ENCODE measurements around the gene ARMC8.

The ARMC8 gene

DNA sequence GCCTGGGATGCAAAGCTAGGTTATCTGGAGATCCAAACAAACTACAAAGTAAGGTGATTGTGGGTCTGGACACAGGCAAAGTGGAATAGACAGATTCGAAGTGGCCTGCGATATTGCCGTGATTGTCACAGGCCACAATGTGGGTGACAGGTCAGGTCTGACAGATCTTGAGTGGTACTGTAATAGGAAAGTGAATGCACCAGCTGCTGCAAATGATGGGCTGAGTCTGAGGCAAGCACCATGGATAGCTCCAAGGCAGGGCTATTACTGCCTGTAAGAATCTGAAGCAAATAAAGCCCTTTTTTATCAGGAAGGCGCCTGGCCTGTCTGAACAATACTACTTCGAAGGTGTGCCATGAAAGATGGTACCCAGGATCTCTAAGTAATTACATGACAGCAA is 10.0 kb downstream of the ARMC8 start:
- in situ Hi-C loops (cut with MboI; ENCODE audit: low sequenced_read_pairs), result no loop called here

DNA sequence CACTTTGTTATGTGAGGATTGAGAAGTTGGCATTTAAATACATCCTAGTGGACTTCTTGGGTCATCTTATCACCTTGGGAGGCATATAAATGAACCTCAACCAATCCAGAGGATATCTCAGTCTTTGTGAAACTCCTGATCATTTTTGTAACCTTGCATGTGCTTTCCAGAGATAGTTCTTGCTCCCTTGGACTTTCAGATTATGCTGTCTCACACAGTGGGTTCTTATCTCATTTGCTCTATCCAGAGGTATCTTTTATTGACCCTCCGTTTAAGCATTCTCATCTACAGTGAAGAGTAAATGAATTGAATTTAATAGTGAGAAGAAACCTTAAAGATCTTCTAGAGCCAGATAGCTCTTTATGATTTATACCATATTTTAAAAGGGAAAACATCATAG is 10.4 kb downstream of the ARMC8 start:
- in situ Hi-C loops (cut with MboI; ENCODE audit: low sequenced_read_pairs), result no loop called here

DNA sequence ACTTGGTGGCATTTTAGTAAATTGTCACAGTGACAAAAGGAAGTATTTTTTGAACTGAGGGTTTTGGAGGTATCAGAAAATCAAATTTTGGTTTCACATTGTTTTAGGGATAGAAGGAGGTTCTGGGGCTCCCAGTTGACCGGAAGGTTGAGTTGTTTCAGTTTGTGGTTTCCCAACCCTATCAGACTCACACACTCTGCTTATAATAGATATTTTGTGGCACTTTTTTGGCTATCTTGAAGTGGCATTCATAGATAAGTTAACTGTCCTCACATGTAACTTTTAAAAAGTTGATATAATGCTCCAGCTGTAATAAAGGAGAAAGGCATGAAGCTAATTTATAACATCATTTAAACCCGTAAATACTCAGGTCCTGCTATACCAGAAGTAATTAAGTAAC is 12.8 kb downstream of the ARMC8 start:
- in situ Hi-C loops (cut with MboI; ENCODE audit: low sequenced_read_pairs), result no loop called here

DNA sequence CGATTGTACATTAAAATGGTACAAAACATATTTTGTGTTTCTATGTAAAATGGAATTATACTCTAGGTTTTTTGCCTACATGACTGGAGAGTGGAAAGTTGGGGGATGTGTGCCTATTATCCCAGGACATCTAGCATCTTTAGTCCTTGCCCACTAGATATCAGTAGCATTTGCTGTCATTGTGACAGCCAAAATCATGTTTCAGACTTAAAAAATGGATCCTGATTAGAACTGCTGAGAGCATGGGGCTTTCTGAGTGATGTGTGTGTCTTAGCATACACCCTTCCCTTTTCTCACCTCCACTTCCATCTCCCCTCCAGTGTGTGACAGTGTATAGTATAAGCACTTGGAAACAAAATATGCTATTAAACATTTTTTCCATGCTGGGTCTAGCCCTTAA is 13.3 kb downstream of the ARMC8 start:
- in situ Hi-C loops (cut with MboI; ENCODE audit: low sequenced_read_pairs), result no loop called here

DNA sequence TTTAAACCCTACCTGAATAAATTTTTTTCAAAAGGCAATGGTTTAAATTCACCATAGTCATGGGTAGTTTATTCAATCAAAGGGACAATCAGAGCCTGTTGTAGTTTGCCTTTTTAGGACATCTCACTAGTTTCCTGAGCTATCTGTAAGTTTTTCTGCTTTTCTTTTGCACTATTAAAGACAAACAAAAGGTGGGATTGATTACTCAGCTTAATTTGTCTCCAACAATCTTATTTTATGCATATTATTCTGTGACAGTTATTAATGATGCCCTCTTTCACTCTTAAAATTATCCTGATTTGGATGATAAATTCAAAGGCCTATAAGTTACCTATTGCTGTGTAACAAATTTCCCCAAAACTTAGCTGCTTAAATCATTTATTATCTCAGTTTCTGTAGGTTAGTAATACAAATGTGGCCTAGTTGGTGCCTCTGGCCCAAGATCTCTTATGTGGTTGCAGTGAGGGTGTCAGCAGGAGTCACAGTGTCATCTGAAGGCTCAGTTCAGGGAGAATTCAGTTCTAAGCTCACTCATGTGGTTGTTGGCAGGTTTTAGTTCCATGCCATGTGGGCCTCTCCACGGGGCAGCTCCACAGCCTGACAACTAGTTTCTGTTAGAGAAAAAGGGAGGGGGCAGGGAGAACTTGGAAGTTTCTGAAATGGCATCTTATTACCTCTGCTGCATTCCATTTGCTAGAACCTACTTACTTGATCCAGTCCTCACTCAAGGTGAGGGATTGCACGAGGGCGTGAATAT is 16.0 kb downstream of the ARMC8 start:
- in situ Hi-C loops (cut with MboI; ENCODE audit: low sequenced_read_pairs), result no loop called here

DNA sequence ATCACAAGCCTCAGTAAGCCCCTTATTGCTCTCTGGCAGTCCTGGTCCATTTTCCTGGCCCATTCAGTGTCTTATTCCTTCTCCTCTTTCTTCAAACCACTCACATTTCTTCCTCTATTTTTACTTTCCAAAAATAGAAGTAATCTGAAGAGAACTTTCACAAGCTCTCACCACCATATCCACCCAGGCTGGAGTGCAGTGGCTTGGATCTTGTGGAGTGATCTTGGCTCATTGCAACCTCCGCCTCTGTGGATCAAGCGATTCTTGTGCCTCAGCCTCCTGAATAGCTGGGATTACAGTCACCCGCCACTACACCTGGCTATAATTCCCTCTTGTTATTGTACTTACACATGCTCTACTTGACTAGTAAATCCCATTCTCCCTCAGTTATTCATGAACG is 16.8 kb downstream of the ARMC8 start:
- in situ Hi-C loops (cut with MboI; ENCODE audit: low sequenced_read_pairs), result no loop called here

DNA sequence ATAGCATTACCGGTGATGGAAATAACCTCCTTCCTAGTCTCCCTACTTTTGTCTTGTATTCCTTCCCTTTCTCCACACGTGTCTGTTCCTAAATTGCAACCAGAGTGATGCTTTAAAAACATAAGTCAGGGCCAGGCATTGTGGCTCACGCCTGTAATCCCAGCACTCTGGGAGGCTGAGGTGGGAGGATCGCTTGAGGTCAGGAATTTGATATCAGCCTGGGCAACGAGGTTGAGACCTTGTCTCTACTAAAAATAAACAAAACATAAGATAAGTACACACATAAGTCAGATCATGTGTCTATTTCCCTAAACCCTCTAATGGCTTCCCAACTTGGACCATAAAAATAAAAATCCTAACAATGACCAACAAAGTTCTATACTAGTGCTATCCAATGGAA is 18.4 kb downstream of the ARMC8 start:
- in situ Hi-C loops (cut with MboI; ENCODE audit: low sequenced_read_pairs), result no loop called here

DNA sequence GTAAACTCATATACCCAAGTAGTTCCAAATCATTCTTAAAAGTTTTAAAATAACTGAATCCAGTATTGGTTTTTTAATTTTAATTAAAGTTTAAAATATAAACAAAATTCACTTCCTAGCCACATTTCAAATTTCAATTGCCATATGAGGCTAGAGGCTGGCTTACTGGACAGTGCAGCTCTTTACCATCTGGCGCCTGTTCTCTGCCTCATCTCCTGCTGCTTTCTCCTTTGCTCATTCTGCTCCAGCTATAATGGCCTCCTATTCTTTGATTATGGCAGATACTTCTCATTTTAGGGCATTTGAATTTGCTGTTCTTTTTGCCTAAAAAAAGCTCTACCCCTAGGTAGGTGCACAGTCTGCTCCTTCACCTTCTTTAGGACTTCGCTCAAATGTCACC is 19.1 kb downstream of the ARMC8 start:
- in situ Hi-C loops (cut with MboI; ENCODE audit: low sequenced_read_pairs), result no loop called here

DNA sequence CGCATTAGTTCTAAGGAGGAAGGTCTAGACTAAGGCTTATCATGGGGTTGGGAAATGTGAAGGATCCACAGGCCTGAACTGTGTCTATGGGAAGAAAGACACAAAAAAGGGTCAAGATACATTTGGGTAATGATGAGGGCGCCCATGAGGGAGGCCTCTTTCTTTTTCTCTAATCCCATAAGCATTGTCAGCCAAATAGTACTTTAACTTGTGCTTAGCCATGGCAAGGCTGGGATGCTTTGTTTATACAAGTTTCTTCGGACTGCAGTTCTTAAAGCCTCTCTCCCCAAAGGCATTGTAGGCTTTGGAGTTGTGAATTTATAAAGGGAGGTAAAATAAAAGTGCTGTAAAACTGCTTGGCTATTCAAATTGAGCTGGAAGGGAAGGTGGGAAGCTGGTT is 23.4 kb downstream of the ARMC8 start:
- in situ Hi-C loops (cut with MboI; ENCODE audit: low sequenced_read_pairs), result no loop called here

DNA sequence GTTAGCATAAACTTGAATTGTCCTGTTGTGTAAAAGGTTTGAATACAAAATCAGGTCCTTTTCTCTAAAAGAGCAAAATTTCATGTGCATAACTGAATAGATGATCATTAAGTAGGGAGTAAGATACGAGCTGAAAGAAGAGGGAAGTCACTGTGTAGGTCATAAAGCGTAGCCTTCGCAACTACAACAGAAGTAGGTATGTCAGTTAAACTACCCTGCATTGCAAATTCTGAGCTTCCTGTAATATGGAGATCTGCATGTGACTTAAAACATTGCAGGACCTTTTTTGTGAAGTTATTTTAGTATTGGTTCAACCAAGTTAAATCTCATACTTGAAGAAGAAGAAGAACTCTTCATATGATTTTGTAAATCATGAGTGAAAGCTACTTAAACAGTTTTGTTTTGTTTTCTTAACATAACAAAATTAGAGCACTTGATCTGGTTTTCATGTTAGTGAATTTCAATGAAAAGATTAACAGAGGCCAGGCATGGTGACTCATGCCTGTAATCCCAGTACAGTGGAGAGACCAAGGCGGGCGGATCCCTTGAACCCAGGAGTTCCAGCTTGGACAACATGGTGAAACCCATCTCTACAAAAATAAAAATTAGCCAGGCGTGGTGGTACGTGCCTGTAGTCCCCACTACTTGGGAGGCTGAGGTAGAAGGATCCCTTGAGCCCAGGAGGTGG is 26.4 kb downstream of the ARMC8 start:
- in situ Hi-C loops (cut with MboI; ENCODE audit: low sequenced_read_pairs), result no loop called here

DNA sequence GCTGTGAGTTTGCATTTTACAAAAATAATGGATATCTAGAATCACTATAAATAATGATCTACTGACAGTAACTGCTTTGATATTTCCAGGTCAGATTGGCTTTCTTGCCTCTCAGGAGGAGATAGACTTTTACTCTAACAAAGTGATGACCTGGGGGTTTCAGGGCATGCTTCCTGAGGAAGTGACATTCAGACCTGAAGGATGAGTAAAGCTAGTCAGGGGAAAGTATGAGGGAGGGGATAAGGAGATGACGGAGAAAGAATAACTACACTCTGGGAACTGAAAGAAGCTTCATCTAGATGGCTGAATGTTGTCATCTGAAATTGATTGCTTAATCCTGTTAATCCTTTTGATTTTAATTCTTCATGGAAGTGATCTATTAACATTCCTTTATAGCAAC is 32.2 kb downstream of the ARMC8 start:
- in situ Hi-C loops (cut with MboI; ENCODE audit: low sequenced_read_pairs), result no loop called here

DNA sequence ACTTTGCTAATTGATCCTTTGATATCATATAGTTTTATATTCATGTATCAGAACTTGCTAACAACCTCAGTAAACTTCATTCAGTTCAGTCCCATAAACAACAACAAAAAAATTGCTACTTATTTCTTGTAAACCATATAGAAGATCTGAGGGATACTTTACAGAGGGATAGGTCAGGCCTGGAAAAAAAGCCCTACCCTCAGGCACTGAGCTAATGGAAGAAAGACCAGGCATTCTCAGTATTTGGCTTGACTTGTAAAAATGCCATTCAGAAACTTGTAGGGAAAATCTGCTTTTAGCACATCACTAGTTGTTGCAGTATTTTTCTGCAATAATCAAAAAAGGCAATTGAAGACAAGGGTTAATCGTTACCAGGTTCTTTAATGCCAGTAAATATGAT is 33.1 kb downstream of the ARMC8 start:
- in situ Hi-C loops (cut with MboI; ENCODE audit: low sequenced_read_pairs), result no loop called here

DNA sequence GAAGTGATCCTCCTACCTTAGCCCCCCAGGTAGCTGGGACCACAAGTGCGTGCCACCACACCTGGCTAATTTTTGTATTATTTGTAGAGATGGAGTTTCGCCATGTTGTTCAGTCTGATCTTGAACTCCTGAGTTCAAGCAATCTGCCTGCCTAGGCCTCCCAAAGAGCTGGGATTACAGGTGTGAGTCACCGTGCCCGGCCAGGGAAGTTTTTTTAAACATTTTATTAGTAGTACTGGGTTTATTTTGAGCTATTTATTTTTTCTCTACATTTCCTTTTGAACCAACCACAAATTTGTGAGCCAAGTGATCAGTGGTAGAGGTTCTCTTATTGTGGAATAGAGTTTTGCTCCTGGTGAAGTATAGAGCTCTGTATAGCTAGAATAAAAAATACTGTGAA is 33.7 kb downstream of the ARMC8 start:
- in situ Hi-C loops (cut with MboI; ENCODE audit: low sequenced_read_pairs), result no loop called here

DNA sequence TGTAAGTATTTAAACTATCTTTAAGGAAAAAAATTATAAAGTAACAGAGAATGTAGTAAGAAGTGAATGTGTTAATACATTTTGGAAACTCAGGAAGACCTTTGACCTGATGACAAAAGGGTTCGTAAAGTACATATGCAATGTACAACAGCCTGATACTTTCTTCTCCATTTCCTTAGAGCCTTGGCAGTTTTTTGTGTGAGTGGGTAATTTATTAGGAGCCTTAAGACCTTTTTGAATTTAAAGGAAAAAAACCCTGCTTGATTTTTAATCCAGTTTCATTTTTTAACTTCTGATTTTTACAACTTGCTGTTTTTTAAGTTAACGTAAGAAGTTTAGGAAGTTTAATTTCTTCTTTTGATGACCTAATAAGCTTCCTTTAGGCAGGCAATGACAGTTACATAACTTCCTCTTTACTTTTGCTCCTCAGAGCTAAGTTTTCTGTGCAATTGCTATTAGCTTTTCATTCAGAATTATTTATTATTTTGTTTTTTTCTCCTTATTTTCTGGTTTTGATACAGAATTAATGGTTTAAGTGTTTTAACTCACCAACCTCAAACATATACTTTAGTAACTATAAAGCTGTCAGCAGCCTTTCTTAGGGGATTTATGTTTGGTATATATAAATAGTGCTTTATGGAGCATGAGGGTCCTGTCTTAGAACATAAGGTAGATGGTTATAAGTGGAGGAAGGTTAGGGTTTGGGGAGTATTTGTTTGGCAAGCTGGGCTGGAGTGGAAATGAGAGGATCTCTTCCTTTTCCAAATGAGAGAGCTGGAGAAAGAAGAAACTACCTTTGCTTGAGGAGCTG is 35.2 kb downstream of the ARMC8 start:
- in situ Hi-C loops (cut with MboI; ENCODE audit: low sequenced_read_pairs), result no loop called here

DNA sequence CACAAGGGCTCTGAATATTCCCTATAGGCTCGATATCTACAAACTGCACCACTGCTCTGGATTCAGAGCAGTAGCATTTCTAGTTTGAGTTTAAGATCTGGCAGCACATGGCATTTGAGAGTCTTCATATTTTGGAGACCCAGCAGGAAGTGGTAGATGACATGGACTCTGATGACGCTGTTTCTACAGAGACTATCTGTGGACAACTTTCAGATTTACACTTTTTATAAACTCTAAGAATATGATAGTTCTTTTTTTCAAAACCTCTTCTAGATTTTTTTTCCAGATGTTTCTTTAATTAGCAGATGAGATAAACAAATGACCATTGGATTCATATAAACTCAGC is 35.8 kb downstream of the ARMC8 start:
- in situ Hi-C loops (cut with MboI; ENCODE audit: low sequenced_read_pairs), result no loop called here

DNA sequence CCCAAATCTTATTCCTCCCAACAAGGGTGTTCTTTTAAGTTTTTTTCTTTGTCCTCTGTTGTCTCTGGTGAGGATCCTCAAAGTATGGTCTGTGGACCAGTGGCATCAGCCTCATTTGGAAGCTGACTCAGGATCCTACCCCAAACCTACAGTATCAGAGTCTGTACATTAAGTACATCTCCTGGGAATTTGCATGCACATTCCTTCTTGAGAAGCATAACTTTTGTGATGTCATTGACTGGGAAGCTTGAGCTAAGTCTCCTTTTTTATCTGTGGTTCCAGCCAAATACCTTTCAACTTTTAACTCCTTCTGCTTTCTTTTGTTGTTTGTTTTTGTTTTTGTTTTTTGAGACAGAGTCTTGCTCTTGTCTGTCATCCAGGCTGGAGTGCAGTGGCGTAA is 40.5 kb downstream of the ARMC8 start:
- in situ Hi-C loops (cut with MboI; ENCODE audit: low sequenced_read_pairs), result no loop called here

DNA sequence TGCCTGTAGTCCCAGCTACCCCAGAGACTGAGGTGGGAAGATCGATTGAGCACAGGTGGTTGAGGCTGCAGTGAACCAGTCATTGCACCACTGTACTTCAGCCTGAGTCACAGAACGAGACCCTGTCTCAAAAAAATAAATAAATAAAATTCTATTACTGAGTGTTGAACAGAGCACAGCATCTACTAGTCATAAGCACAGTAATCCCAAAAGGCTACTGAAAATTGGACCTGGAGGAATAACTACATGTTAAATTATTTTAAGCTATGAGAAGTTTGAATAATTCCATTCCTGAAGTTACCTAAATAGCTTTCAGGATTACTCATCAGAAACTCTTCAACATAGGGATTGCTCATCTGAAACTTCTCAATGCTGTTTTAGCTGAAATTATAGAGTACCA is 43.4 kb downstream of the ARMC8 start:
- in situ Hi-C loops (cut with MboI; ENCODE audit: low sequenced_read_pairs), result no loop called here

DNA sequence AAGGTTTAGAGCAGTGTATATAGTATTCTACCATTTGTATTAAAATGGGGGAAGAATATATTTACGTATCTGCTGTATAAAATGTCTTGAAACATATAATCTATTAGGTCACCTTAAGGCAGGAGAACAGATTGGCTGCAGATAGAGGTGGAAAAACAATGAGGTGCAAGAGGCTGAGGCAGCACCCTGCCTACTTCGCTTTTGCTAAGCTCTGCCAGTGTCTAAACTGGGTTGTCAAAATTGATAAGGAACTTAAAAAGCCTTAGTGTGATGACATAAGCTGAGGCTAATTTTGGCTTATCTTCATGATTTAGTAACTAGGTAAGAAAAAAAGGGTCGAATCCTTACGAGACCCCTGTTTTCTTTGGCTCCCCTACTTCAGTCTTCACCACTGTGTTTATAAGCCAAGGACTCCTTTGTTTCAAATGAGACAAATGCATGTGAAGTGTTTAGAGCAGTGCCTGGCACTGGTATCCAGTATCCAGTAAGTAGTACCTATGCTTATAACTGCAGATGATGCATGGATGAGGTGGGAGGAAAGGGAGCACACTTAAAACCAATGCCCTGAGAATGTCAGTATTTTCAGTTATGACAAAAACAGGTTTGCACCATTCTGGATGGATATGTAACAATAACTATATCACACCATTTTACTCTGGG is 45.7 kb downstream of the ARMC8 start:
- in situ Hi-C loops (cut with MboI; ENCODE audit: low sequenced_read_pairs), result no loop called here

DNA sequence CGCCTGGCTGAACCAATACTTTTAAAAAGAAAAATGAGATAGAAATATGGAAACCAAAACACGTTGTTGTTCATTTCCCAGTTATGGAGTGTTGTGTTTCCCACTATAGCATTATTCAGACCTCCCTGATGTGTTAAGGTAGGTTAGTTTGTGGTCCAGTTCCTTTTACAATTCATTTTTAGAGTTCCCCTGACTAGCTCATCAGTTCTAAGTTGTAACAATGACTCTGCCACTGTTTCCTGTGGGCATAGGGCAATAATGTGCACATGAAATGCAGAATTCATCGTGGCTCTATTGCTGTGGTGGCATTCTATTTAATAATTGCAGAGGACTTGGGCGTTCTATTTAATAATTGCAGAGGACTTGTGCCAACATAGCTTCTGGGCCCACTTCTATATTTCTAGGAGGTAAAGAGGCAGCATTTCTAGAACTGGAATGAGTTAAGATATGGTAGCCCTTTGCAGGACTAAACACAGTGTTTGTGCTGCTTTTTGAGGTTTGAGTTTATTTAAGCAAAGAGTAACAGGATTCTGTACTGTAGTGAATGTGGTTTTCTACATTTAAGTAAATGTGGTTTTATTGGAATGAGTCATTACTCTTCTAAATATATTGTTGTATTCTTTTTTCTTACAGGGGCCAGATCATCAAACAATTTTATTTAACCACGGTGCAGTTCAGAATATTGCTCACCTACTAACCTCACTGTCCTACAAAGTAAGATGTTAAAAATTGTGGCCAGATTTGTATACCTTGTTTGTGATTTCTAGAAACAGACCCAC is 47.5 kb downstream of the ARMC8 start:
- in situ Hi-C loops (cut with MboI; ENCODE audit: low sequenced_read_pairs), result no loop called here

DNA sequence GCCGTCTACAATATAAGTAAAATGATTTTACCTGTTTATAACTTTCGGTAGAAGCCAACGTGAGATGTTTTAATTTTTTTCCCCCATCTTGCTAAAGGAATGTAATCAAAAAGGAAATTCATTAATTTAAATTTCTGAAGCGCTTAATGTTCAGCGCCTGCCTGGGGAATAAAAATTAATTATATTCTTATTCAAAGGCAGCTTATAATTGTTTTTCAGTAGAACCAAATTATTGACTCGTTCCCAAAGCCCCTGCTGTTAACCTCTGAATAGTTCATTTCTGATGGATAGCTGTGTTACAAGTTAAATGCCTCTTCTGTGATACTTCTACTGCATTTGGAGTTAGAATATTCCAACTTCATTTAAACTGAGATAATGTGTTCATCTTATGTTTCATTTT is 51.6 kb downstream of the ARMC8 start:
- in situ Hi-C loops (cut with MboI; ENCODE audit: low sequenced_read_pairs), result no loop called here

DNA sequence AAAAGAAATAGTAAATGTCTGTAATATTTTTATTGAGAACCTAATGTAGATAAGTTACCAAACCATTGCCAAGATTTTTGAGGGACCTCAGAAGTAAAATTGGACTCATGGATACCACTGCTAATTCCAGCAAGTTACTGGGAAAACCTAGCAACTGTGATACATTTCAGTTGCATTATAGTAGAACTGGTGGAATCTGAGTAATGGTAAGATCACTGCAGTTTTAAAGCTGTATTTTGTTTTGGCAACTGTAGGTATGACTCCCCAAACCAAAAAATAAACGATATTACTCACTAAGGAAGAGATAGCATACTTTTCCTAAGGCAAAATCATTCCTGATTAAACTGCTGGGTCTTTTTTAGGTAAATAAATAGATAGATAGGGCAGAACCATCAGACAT is 54.0 kb downstream of the ARMC8 start:
- in situ Hi-C loops (cut with MboI; ENCODE audit: low sequenced_read_pairs), result no loop called here

Measured in hTERT RPE-1 (cell line).